Measurements from ENCODE around the gene PSME1. TPM values are rescaled to one million over a fixed set of nuclear protein-coding genes. Genes with fewer than 3 reads are reported as not detected.

Gene PSME1
- total RNA-seq, 1 experiment from 2014 or later: 76.8 TPM

- H3K27ac Mint-ChIP-seq: no peak overlapping the region
- DNase-seq (ENCODE audit: low spot score) (no peak), ATAC-seq (no peak)
- POLR2A ChIA-PET: no interaction called here
- H3K27me3 Mint-ChIP-seq (ENCODE audit: low read depth): no peaks in the 10 kb centered on the region
- peaks cover 16% of the 10 kb centered on the region for H3K4me1 Mint-ChIP-seq
- CTCF ChIA-PET: interaction anchor here (0.9 kb wide), 1 partner anchor 25 kb away, joined by 3 read pairs; the partner anchor contains the start of gene IRF9
- TF ChIP-seq RORB (CRISPR knock-in tag; IDR thresholded peaks at IDR 0.05): no peak
- TF ChIP-seq USF2 (CRISPR knock-in tag; IDR thresholded peaks at IDR 0.05): no peak
- TF ChIP-seq ETV6 (CRISPR knock-in tag; IDR thresholded peaks at IDR 0.05): no peak
- TF ChIP-seq ZNF512 (CRISPR knock-in tag; IDR thresholded peaks at IDR 0.05; ENCODE audit: borderline replicate concordance): no peak
- no peak for TF ChIP-seq USF1 (CRISPR knock-in tag; IDR thresholded peaks at IDR 0.05)
- H3K36me3 Mint-ChIP-seq: peaks cover 34% of the 10 kb centered on the region
- H3K9me3 Mint-ChIP-seq: no peaks in the 10 kb centered on the region
- H3K4me3 Mint-ChIP-seq: no peak overlapping the region
Measured at GRCh38 chr14:24185741-24186140, 49.7 kb downstream of the PSME1 start.

- ChIA-PET POLR2A (no interaction called here), CTCF (interaction anchor here (3.3 kb wide), 1 partner anchor 26 kb away, joined by 24 read pairs; the partner anchor contains the start of gene IRF9)
- Mint-ChIP-seq H3K36me3 (peaks cover 33% of the 10 kb centered on the region), H3K27ac (no peak overlapping the region), H3K27me3 (ENCODE audit: low read depth) (no peaks in the 10 kb centered on the region), H3K9me3 (no peaks in the 10 kb centered on the region), H3K4me3 (peak overlapping the region; percentile 89), H3K4me1 (peaks cover 16% of the 10 kb centered on the region)
- TF ChIP-seq NFE2L1 (CRISPR knock-in tag; IDR thresholded peaks at IDR 0.05): no peak
- DNase-seq (ENCODE audit: low spot score): no peak
- ATAC-seq: no peak
Measured at GRCh38 chr14:24186831-24187538, 51.0 kb downstream of the PSME1 start.

GRCh38 chr14:24187539-24187915 is 51.5 kb downstream of the PSME1 start:
- CTCF ChIA-PET: interaction anchor here (3.3 kb wide), 1 partner anchor 27 kb away, joined by 24 read pairs; the partner anchor contains the start of gene IRF9
- no peak overlapping the region for H3K27ac Mint-ChIP-seq

More at GRCh38 chr14:24187539-24187915, 51.5 kb downstream of the PSME1 start:
- Mint-ChIP-seq H3K4me1 (peaks cover 16% of the 10 kb centered on the region), H3K4me3 (peak overlapping the region; percentile 89), H3K36me3 (peaks cover 35% of the 10 kb centered on the region), H3K9me3 (no peaks in the 10 kb centered on the region), H3K27me3 (ENCODE audit: low read depth) (no peaks in the 10 kb centered on the region)
- DNase-seq (ENCODE audit: low spot score): no peak
- ATAC-seq: no peak
- no peak for TF ChIP-seq TEAD1 (CRISPR knock-in tag; IDR thresholded peaks at IDR 0.05)
- TF ChIP-seq HMGA2 (CRISPR knock-in tag; IDR thresholded peaks at IDR 0.05): no peak
- POLR2A ChIA-PET: interaction anchor here (0.6 to 1.7 kb wide), 3 partner anchors 55 to 667 kb away, joined by 3 to 8 read pairs (median 7); partner anchors contain the start of genes DCAF11, NRL and TINF2

Small RNA genes lying within 50 kb of the gene (microRNA-seq; reads per million reads assigned to microRNA genes)
- gene MIR7703 (ENCODE audit: borderline number of aligned reads): not detected

Other genes starting within 250 kb of the PSME1 start
- 14.5 to 14.9 TPM (median 14.8 TPM) in 3 replicates for gene DHRS4, start 182.4 kb upstream of the PSME1 start, total RNA-seq (2021)
- gene DHRS4L2, start 147.3 kb upstream of the PSME1 start, total RNA-seq (2021): 8.7 to 10.2 TPM (median 9.7 TPM) in 3 replicates
- gene CARMIL3, start 84.2 kb upstream of the PSME1 start, total RNA-seq (2021): 10.6 to 13.0 TPM (median 11.4 TPM) in 3 replicates
- gene CPNE6, start 64.6 kb upstream of the PSME1 start, total RNA-seq (2021): not detected in 3 replicates
- gene PCK2, start 41.9 kb upstream of the PSME1 start, total RNA-seq (2021): 51.2 to 67.0 TPM (median 59.2 TPM) in 3 replicates
- gene DCAF11, start 21.4 kb upstream of the PSME1 start, total RNA-seq (2021): 73.6 to 90.2 TPM (median 77.3 TPM) in 3 replicates
- gene NRL, start 21.2 kb upstream of the PSME1 start, total RNA-seq (2021): 1.3 to 2.3 TPM (median 1.6 TPM) in 3 replicates
- gene FITM1, start 5.5 kb upstream of the PSME1 start, total RNA-seq (2021): 0.25 to 0.39 TPM in 2 of 3 replicates, not detected in the other
- 41.3 to 47.9 TPM (median 44.4 TPM) in 3 replicates for gene EMC9, start 5.4 kb downstream of the PSME1 start, total RNA-seq (2021)
- 103 to 112 TPM (median 103 TPM) in 3 replicates for gene PSME2, start 10.4 kb downstream of the PSME1 start, total RNA-seq (2021)
- gene RNF31, start 11.3 kb downstream of the PSME1 start, total RNA-seq (2021): 63.0 to 86.2 TPM (median 68.4 TPM) in 3 replicates
- 15.6 to 16.2 TPM (median 15.7 TPM) in 3 replicates for gene IRF9, start 25.1 kb downstream of the PSME1 start, total RNA-seq (2021)
- gene REC8, start 35.9 kb downstream of the PSME1 start, total RNA-seq (2021): 29.6 to 32.2 TPM (median 31.5 TPM) in 3 replicates
- 87.6 to 128 TPM (median 91.2 TPM) in 3 replicates for gene IPO4, start 52.6 kb downstream of the PSME1 start, total RNA-seq (2021)
- 27.9 to 29.2 TPM (median 28.4 TPM) in 3 replicates for gene TM9SF1, start 59.2 kb downstream of the PSME1 start, total RNA-seq (2021)
- 0.13 to 0.16 TPM in 2 of 3 replicates, not detected in the other for gene TSSK4, start 69.5 kb downstream of the PSME1 start, total RNA-seq (2021)
- 32.7 to 38.5 TPM (median 36.5 TPM) in 3 replicates for gene CHMP4A, start 77.3 kb downstream of the PSME1 start, total RNA-seq (2021)
- gene MDP1, start 79.9 kb downstream of the PSME1 start, total RNA-seq (2021): 12.6 to 18.4 TPM (median 16.9 TPM) in 3 replicates
- gene NEDD8, start 96.2 kb downstream of the PSME1 start, total RNA-seq (2021): 218 to 233 TPM (median 221 TPM) in 3 replicates
- gene GMPR2, start 96.7 kb downstream of the PSME1 start, total RNA-seq (2021): 74.2 to 82.3 TPM (median 78.4 TPM) in 3 replicates
- 32.2 to 39.8 TPM (median 35.7 TPM) in 3 replicates for gene TINF2, start 106.4 kb downstream of the PSME1 start, total RNA-seq (2021)
- 2.5 to 5.2 TPM (median 4.4 TPM) in 3 replicates for gene TGM1, start 127.0 kb downstream of the PSME1 start, total RNA-seq (2021)
- gene RABGGTA, start 135.4 kb downstream of the PSME1 start, total RNA-seq (2021): 22.3 to 28.1 TPM (median 27.1 TPM) in 3 replicates
- gene DHRS1, start 163.6 kb downstream of the PSME1 start, total RNA-seq (2021): 13.9 to 16.7 TPM (median 15.4 TPM) in 3 replicates
- 34.3 to 44.4 TPM (median 35.0 TPM) in 3 replicates for gene NOP9, start 163.7 kb downstream of the PSME1 start, total RNA-seq (2021)
- gene CIDEB, start 171.8 kb downstream of the PSME1 start, total RNA-seq (2021): 4.7 to 6.1 TPM (median 5.6 TPM) in 3 replicates
- gene LTB4R2, start 173.9 kb downstream of the PSME1 start, total RNA-seq (2021): 9.1 to 12.9 TPM (median 9.8 TPM) in 3 replicates
- 6.9 to 9.4 TPM (median 7.6 TPM) in 3 replicates for gene LTB4R, start 175.3 kb downstream of the PSME1 start, total RNA-seq (2021)
- gene ADCY4, start 198.9 kb downstream of the PSME1 start, total RNA-seq (2021): 0.96 to 2.4 TPM (median 1.1 TPM) in 3 replicates
- gene RIPK3, start 203.8 kb downstream of the PSME1 start, total RNA-seq (2021): 0.37 to 1.2 TPM (median 0.83 TPM) in 3 replicates
- gene NFATC4, start 232.0 kb downstream of the PSME1 start, total RNA-seq (2021): 60.7 to 101 TPM (median 95.9 TPM) in 3 replicates

All from WTC11 (cell line).